ENCODE results near the gene MYO7B. TPM values are rescaled to one million over a fixed set of nuclear protein-coding genes. Genes with fewer than 3 reads are reported as not detected.

The MYO7B gene
- total RNA-seq, 1 experiment from 2014 or later: 0.48 TPM

DNA sequence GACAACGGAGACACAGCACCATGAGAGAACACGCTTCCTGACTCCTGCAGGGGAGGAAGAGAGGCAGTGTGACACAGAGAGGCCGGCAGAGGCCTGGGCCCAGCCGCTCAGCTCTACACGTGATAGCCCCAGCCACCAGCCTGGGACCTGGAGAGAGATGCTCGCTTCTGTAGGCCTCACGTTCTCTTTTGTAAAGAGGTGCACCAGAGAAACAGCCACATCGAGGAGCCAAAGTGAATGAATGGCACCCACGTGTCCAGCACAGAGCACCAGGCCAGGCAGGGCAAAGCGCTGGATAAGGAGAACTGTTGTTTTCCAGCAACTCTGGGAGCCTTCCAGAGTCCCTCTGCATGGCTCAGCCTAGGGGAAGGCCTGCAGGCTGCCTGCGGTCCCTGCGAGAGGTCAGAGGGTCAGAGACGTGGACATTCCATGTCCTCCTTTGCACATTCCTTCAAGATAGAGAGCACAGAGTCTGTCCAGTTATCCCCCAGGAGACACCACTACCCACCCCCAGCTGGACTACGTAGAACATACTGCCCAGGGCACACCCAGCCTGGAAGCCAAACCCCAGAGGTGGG lies 125.7 kb downstream of the MYO7B start:
- no peak for DNase-seq (ENCODE audit: low spot score)

DNA sequence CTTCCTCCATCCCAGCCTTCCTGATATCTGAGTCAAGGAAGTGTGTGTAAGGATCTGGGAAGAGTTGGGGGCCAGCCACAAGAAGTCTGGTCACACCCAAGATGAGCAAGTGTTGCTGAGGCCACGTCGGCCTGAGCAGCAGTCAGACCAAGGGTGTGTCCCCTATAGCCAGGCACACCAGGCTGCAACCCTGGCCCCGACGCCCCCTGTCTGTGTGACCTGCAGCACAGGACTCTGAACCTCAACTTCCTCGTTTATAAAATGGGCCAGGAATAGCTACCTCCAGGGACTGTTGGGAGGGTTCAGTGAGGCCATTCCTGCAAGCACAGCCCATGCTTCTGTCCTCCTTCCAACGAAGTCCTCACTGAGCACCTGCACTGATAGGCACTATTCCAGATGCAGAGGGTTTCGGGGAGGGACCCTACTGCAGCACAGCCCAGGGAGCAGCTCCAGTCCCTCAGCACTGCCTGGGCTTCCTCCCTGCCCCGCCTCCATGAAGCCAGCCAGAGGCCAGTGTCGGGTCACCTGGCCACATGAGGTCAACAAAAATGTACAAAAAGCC lies 126.5 kb downstream of the MYO7B start:
- DNase-seq (ENCODE audit: low spot score): no peak

DNA sequence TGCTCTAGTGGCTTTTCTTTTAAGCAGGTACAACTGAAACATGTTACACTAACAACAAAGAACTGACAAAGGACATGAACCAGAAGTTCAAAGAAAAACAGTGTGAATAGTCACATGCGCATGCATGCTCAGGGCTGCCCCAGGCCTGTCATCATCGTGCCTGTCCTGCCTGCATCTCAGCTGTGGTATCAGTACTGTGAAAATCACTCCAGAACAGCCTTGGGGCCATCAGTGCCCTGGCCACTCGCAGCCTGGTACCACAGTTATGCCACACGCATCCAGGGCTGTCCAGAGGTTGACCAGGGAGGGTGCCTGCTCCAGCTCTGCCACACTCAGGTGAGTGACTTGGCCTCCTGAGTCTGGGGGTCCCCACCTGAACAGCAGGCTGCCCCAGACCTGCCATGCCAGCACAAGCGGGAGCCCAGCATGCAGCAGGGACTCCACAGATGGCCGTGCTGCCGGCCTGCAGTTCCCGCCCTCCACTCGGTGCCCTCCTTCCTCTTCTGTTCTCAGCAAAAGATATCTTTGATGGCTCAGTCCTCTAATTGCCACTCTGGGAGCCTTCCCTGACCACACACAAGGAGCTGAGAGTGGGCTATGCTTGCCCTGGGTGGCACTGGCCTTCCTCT lies 127.6 kb downstream of the MYO7B start:
- DNase-seq (ENCODE audit: low spot score): no peak

GRCh38 chr2:127663566-127664064 lies 128.1 kb downstream of the MYO7B start:
- DNase-seq (ENCODE audit: low spot score): no peak

- no peak for DNase-seq (ENCODE audit: low spot score)
These were observed 128.8 kb downstream of the MYO7B start for GRCh38 chr2:127664065-127664894.

DNA sequence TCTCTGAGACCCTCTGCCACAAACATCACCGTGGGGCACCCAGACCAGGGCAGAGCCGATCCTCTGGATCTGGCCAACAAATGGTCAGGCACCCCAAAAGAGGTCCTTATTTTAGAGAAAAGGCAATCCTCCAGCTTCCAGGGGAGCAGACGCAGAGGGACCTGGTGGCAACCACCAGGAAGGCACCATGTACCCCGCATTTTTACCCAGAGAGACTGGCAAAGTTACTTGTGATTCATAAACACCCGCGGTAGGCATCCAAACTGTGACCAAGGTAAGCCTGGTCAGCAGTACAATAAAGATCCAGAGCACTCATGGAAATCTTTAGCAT lies 129.4 kb downstream of the MYO7B start:
- DNase-seq (ENCODE audit: low spot score): no peak

- no peak for DNase-seq (ENCODE audit: low spot score)
These were observed 129.9 kb downstream of the MYO7B start for GRCh38 chr2:127665267-127665893.

- no peak for DNase-seq (ENCODE audit: low spot score)
These were observed 133.6 kb downstream of the MYO7B start for GRCh38 chr2:127669056-127669455.

- no peak for DNase-seq (ENCODE audit: low spot score)
These were observed 134.8 kb downstream of the MYO7B start for GRCh38 chr2:127670055-127670956.

- DNase-seq (ENCODE audit: low spot score): no peak
These were observed 135.4 kb downstream of the MYO7B start for GRCh38 chr2:127670957-127671290.

- no peak for DNase-seq (ENCODE audit: low spot score)
These were observed 136.2 kb downstream of the MYO7B start for GRCh38 chr2:127671557-127672302.

DNA sequence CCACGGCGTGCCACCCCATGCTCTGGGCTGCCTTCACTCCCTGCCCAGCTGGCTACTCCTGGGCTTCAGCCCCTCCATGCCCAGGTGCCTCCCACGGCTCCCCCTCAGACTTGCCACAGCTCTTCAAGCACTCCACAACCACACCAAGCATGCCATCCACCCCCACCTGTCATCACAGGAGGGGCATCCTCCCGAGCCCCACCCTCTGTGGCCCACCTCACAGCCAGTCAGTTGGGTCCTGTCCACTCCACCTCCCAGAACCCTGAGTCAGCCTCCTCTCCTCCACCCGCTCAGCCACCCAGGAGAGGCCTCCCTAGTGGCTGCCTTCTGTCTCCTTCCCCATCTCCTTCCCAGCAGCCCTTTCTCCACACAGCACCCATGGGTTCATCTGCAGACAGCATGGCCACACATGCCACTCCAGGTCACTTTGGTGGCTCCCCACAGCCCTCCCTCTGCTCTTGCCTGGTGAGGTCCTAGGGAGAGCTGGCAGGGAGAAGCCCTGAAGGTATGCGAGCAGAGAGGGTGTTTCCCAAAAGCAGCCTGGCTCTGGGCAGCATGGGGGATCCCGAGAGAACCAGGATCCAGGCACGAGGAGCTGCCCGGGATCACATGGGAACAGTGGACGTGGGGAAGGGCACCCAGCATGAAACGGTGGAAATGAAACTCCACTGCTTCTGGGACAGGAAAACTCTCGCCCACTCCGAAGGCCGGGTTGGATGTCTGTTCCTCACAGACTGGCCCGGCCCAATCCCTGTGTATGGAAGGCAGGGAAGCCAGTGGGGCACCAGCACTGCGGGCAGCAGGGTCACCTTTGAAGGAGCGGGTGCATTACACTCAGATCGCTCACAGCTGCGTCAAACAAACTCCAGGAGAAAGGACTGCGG lies 137.1 kb downstream of the MYO7B start:
- DNase-seq (ENCODE audit: low spot score): no peak

DNA sequence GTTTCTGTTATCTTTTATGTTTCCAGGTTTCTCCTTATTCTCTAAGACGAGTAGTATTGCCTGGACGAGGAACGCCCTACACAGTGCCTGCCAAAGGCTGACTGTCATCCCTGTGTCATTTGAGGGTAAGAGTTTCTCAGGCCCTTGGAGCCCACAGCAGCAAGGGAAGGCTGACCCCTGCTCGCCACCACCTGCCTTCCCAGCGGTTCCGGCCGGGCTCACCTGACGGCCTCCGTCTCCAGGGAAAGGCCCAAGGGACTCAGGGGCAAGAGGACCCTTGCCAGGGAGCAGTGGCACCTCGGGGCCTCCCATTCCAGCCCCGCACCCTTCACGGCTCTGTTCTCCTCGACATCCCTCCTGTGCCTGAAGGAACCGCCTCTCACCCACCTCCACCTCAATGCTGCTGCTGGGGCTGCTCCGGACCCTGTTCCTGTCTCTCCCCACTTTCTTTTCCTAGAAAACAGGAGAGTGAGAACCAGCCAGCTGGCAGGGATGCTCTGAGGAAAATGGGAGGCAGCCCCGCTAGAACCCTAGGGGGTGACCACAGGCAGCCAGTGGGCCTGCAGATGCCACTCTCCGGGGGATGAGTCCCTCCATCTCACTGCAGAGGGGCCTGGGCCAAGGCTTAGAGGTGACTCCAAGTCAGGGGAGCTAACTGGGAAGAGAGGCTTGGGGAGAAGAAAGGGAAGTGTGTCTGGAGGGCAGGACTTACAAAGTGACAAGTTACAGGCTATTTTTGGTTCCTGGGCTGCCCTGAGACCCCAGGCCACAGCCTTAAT lies 138.0 kb downstream of the MYO7B start:
- DNase-seq (ENCODE audit: low spot score): no peak

GRCh38 chr2:127674241-127675209 lies 139.0 kb downstream of the MYO7B start:
- DNase-seq (ENCODE audit: low spot score): no peak

DNA sequence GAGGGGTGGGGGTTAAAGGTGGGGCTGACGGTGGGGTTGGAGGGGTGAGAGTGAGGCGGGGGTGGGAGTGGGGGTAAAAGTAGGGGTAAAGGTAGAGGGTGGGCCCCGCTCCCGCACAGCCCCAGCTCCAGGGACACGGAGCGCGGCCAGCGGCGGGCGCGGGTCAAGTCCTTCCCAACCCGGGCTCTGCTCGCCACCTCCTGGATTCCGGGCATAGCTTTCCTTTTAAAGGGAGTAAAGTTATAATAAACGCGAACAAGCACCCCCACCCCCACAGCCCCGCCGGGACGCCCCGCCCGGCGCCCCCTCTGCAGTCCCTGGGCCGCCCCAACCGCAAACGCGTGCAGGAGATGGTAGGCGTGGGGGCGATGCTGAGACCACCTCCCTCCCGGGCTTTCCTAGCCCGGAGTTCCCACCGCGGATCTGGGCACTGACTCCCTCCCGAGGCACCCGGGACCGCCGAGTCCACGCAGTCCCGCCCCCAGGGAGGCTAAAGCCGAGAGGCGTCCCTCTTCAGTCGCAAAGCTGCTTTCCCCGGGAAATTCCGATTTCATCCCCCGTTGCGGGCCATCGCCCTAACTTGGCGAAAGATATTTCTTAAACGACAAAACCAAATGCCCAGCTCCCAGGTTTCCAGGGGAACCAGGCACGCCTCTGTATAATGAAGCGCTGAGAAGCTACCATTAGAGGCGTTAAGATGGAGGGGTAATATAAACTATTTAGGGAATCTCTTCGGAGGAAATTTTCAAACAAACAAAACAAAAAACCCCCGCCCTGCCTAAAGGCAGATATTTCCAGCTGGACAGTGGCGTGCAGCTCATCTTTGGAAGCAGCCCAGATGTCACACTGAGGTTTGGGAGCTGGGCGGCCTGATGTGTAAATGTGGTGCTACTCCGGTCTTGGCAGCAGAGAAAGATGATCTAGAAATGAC lies 140.1 kb downstream of the MYO7B start, which contains the start of gene LIMS2:
LIMS2 (minus strand) TSS at position 200 of the 931 bp plus-strand sequence. CDS start 506 bp downstream, outside the sequence.
- DNase-seq (ENCODE audit: low spot score): no peak

DNA sequence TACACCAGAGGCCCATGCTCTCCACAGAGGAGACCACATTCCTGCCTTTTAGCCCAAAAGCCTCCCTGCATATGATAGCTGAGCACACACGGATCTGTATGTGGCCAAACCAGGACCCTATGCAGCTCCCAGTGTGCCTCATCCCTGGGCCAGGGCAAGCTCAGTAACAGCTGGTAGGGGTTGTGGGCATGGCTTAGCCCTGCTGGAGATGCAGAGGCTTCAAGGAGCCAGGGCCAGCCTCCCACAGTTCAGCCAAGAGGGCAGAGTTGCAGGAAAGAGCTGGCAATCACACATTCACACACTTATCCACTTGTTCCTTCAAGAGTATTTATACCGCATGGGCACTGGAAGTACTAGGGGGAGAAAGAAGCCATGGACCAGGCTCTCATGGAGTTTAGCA lies 141.4 kb downstream of the MYO7B start:
- DNase-seq (ENCODE audit: low spot score): no peak

Measured in H4 (cell line).